H1 (cell line): ENCODE results near the gene NXPH2. TPM values are rescaled to one million over a fixed set of nuclear protein-coding genes. Genes with fewer than 3 reads are reported as not detected.

Experiments used
- EP300 ChIP-seq, 2 experiments: IDR thresholded peaks; 1 replicate in 1 of 2; 2 replicates in 1 of 2; pipeline ENCODE4 v1.6.1; 2011 to 2012; ENCODE audit warnings: low read depth in 2 of 2, low read length in 2 of 2, mild to moderate bottlenecking in 2 of 2, borderline replicate concordance in 1 of 2, inconsistent platforms in 1 of 2, moderate library complexity in 1 of 2
- KDM5A ChIP-seq: fragments of 200-600 bp; IDR thresholded peaks from 2 replicates; pipeline ENCODE4 v1.7.1; 2012; ENCODE audit warnings: mild to moderate bottlenecking, low read length, inconsistent platforms, mixed read lengths
- POLR2A ChIP-seq, 2 experiments: IDR thresholded peaks; 1 replicate in 1 of 2; 2 replicates in 1 of 2; pipeline ENCODE4 v1.6.1; 2011; ENCODE audit warnings: low read depth in 2 of 2, low read length in 2 of 2, mild to moderate bottlenecking in 2 of 2; ENCODE audit errors: control extremely low read depth in 1 of 2
- RXRA ChIP-seq: IDR thresholded peaks from 2 replicates; pipeline ENCODE4 v1.6.1; 2011; ENCODE audit warnings: low read depth, mild to moderate bottlenecking, low read length, moderate library complexity; ENCODE audit not compliant: insufficient read depth
- polyA plus RNA-seq, 7 experiments: library from polyadenylated mRNA; depleted of rRNA in 3 of 7; stranded (reverse) in 5 of 7; unstranded in 2 of 7; fragments of >200 nt in 5 of 7; fragments of 200-250 nt in 2 of 7; gene quantifications; 1 replicate in 5 of 7; 2 replicates in 1 of 7; 4 replicates in 1 of 7; pipeline versions ENCODE4 v1.2.1 to v1.2.3, GENCODE V29; 2011 to 2013; ENCODE audit warnings: missing spikeins in 2 of 7, mixed read lengths in 2 of 7
- total RNA-seq: library from RNA; stranded (reverse); fragmentation: NEBNext Ultra II Directional; extraction: Animal tissue kit (Norgen Biotek cat#: 25700); gene quantifications from 2 replicates; pipeline ENCODE4 v1.2.1, GENCODE V29; 2021

Gene NXPH2
- total and polyA plus RNA-seq, 2 of the 8 experiments (the other 6 are each of a cell fraction or from before 2014, with no cell fraction given) = 1.9 to 6.9 TPM

DNA sequence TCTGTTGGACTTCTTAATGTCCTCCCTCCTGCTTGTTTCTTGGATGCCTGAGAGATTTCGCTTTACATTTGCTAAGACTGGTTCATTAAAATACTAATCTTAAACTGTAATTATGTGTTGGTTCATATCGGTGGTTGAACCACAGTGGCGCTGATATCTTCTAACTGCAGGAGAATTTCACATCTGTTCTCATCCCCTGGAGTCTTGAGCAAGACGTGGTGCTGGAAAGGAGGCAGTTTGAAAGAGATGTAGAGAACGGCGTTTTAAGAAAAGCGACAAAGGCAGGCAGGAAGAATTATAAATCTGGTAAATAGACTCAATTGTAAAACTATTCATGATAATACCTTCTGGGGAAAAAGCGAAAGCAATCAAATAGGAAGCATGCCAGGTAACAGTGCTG is 79.5 kb downstream of the NXPH2 start (continued):
- TF ChIP-seq EP300 (IDR thresholded peaks at IDR 0.05; ENCODE audit: borderline replicate concordance in 1 of 2, low read depth in 2 of 2, low read length in 2 of 2) (no peak), RXRA (no peak), POLR2A (IDR thresholded peaks at IDR 0.05; ENCODE audit: control extremely low read depth in 1 of 2, low read depth in 2 of 2, low read length in 2 of 2) (no peak), KDM5A (no peak)
